Retinal pigment epithelial cell (primary cell): Measurements from ENCODE around the gene BTAF1.

Source experiments
- DNase-seq: peaks from one replicate; pipeline ENCODE4 v3.0.0-alpha.2; 2010; ENCODE audit warnings: low read depth
- H3K4me3 ChIP-seq: 2 replicates; pipeline ENCODE4 v1.5.1; 2011; ENCODE audit warnings: mild to moderate bottlenecking, low read length, control low read depth, moderate library complexity
- CTCF ChIP-seq: conservative IDR thresholded peaks from 2 replicates; pipeline ENCODE4 v1.5.1; 2011; ENCODE audit warnings: low read depth, low read length, control low read depth, inconsistent platforms

The BTAF1 gene

DNA sequence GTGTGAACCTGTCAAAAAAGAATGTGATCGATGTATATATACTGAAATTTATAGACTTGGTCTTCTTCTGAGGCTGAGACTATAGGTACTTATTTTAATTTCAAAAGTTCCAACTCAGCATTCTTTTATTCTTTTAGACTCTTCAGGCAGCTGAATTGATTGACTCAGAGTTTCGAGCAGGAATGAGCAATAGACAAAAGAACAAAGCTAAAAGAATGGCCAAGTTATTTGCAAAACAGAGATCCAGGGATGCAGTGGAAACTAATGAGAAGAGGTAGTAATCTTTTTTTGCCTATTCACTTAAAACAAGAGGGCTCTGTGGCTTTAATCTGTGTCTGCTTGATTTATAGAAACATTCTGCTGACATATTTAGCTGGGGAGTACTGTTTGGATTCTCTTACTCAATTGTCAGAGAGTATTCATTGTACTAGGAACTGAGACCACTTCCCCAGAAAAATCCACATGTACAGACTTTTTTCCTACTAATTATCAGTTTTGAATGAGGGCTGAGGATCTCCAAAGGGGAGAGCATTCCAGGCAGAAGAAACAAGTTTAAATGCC is 30.1 kb downstream of the BTAF1 start:
- DNase-seq = no peak
- no peak overlapping the region for H3K4me3 ChIP-seq
- TF ChIP-seq CTCF = no peak

- no peak overlapping the region for H3K4me3 ChIP-seq
- TF ChIP-seq CTCF = no peak
- DNase-seq = no peak
Measured at GRCh38 chr10:91955114-91955513, 31.5 kb downstream of the BTAF1 start.

- no peak for TF ChIP-seq CTCF
- H3K4me3 ChIP-seq = no peak overlapping the region
- DNase-seq = no peak
Measured at GRCh38 chr10:91957091-91957490, 33.5 kb downstream of the BTAF1 start.

DNA sequence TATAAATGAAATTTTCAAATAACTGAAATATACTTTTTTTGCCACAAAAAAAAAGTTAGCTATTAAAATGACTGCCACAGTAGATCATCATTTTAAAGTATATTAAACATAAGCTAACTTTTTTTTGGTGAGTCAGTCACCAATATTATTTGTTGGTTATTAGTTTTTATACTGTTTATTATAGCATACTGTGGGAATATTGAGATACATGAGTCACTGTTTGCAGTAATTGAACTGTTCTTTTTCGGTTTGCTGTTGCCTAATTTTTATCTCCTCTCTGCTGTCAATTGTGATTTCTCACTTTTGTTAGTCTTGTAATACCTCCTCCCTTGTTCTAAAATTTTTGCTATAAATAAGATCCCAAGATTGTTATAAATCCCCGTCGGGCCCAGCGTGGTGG is 45.7 kb downstream of the BTAF1 start:
- H3K4me3 ChIP-seq = no peak overlapping the region
- no peak for DNase-seq
- TF ChIP-seq CTCF = no peak

DNA sequence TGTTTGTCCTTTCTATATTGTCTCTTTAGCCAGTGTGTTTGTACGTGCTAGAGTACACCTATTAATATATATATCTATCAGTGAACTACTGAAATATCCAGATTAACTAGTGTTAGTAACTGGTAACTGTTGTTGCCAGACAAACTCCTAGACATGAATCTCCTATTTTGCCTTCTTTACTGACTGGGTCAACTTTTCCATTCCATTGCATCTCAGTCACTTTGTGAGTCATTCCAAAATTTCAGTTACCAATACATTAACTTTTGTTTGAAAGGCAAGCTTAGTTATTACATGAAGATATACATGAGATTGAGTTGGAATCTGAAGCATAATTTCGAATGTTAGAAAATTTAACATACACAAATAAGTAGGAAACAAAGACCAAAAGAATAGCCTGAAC is 51.4 kb downstream of the BTAF1 start:
- no peak for DNase-seq
- TF ChIP-seq CTCF = no peak
- H3K4me3 ChIP-seq = no peak overlapping the region

DNA sequence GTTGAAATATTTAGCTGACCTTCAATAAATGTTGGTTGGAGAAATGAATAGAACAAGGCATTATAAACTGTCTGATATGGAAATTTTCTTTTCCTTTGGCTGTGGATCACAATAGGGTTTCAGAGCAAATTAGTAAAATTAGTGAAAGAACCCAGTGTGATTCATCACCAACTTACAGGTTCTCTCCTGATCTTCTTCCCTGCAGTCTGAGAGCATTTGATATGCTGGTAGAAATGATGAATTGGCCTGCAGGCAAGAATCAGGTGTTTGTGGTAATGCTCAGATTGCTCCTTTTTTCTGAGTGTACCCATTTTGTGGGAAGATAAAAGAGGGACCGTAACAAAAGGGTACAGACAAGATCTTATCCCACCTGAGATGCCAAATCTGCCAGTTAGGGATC is 51.9 kb downstream of the BTAF1 start:
- no peak overlapping the region for H3K4me3 ChIP-seq
- no peak for TF ChIP-seq CTCF
- DNase-seq = no peak

- H3K4me3 ChIP-seq = no peak overlapping the region
- no peak for TF ChIP-seq CTCF
- DNase-seq = no peak
Measured at GRCh38 chr10:91976317-91977051, 52.9 kb downstream of the BTAF1 start.
